Measurements from ENCODE around the gene RNF25. TPM values are rescaled to one million over a fixed set of nuclear protein-coding genes. Genes with fewer than 3 reads are reported as not detected.
A peak's percentile ranks its signal among the peaks of the same experiment; 100 is the strongest.

RNF25 gene
- polyA plus RNA-seq, 2 of the 4 experiments (the other 2 are of a cell fraction): 33.8 to 61.5 TPM

GRCh38 chr2:218720048-218721041 is 48.5 kb upstream of the RNF25 start:
- no peak for FAIRE-seq
- ATAC-seq: no peak
- no peak overlapping the region for H3K27ac ChIP-seq
- no peak overlapping the region for H3K4me2 ChIP-seq
- CTCF ChIA-PET: interaction anchor here (0.6 to 3.3 kb wide), 5 partner anchors 9 to 132 kb away, joined by 4 to 20 read pairs (median 4); partner anchors contain the start of gene TTLL4
- POLR2A ChIA-PET: no interaction called here
- DNase-seq (ENCODE audit: low read depth in 1 of 2, low spot score in 1 of 2): no peak
- TF ChIP-seq JUNB (IDR thresholded peaks at IDR 0.05): no peak
- TF ChIP-seq ZFP36 (IDR thresholded peaks at IDR 0.05; ENCODE audit: borderline replicate concordance, partially characterized antibody): no peak
- TF ChIP-seq EP300 (IDR thresholded peaks at IDR 0.05): no peak
- no peak for TF ChIP-seq HOXB5 (CRISPR knock-in tag; IDR thresholded peaks at IDR 0.05)
- no peak for TF ChIP-seq MAX (IDR thresholded peaks at IDR 0.05)
- no peak for TF ChIP-seq USF2 (IDR thresholded peaks at IDR 0.05)
- TF ChIP-seq NFE2L2 (conservative IDR thresholded peaks at IDR 0.05; ENCODE audit: low read length): no peak
- no peak for TF ChIP-seq HES2 (IDR thresholded peaks at IDR 0.05)
- TF ChIP-seq NPAS2 (CRISPR knock-in tag; IDR thresholded peaks at IDR 0.05; ENCODE audit: borderline replicate concordance): no peak
- 93% methylated on average over 19 of the region's 19 CpGs for WGBS (ENCODE audit: missing lambda C conversion rate)
- H3K4me1 ChIP-seq: peaks cover 16% of the 10 kb centered on the region; the same call in 2 of the 3 replicates
- H3K4me3 ChIP-seq: no peak overlapping the region
- H3K9me3 ChIP-seq: no peaks in the 10 kb centered on the region

GRCh38 chr2:218719457-218719856 is 47.7 kb upstream of the RNF25 start:
- H3K4me1 ChIP-seq: peaks cover 16% of the 10 kb centered on the region; the same call in 2 of the 3 replicates
- no peak for TF ChIP-seq TFCP2L1 (CRISPR knock-in tag; IDR thresholded peaks at IDR 0.05)
- no peak for TF ChIP-seq HES2 (IDR thresholded peaks at IDR 0.05)
- no peak for TF ChIP-seq HEYL (CRISPR knock-in tag; IDR thresholded peaks at IDR 0.05)
- TF ChIP-seq ELK1 (IDR thresholded peaks at IDR 0.05; ENCODE audit: low read depth, low read length): no peak
- TF ChIP-seq ATOH8 (CRISPR knock-in tag; IDR thresholded peaks at IDR 0.05; ENCODE audit: low read depth): no peak
- TF ChIP-seq KDM1A (IDR thresholded peaks at IDR 0.05; ENCODE audit: low read depth): no peak
- no peak for TF ChIP-seq RARB (CRISPR knock-in tag; IDR thresholded peaks at IDR 0.05)
- TF ChIP-seq CHD4 (IDR thresholded peaks at IDR 0.05; ENCODE audit: borderline replicate concordance): no peak
- no peak for TF ChIP-seq NPAS2 (CRISPR knock-in tag; IDR thresholded peaks at IDR 0.05; ENCODE audit: borderline replicate concordance)
- TF ChIP-seq USF2 (IDR thresholded peaks at IDR 0.05): no peak
- TF ChIP-seq EHMT2 (IDR thresholded peaks at IDR 0.05; ENCODE audit: low read depth): no peak
- TF ChIP-seq ZNF302 (CRISPR knock-in tag; IDR thresholded peaks at IDR 0.05): no peak
- no peak for TF ChIP-seq JUNB (IDR thresholded peaks at IDR 0.05)
- no peak for TF ChIP-seq PBX3 (IDR thresholded peaks at IDR 0.05)
- TF ChIP-seq RAD21 (conservative IDR thresholded peaks at IDR 0.05 in 1 of 2, IDR thresholded peaks at IDR 0.05 in 1 of 2): no peak
- no peak for TF ChIP-seq EP300 (IDR thresholded peaks at IDR 0.05)
- no peak for TF ChIP-seq HOXA7 (CRISPR knock-in tag; IDR thresholded peaks at IDR 0.05)
- DNase-seq (ENCODE audit: low read depth in 1 of 2, low spot score in 1 of 2) (no peak), FAIRE-seq (no peak), ATAC-seq (no peak; a peak in 1 of 6 replicates)
- no peak overlapping the region for H3K4me2 ChIP-seq
- CTCF ChIA-PET: interaction anchor here (1.4 kb wide), 1 partner anchor 128 kb away, joined by 4 read pairs; no protein-coding TSS in a partner anchor
- H3K9me3 ChIP-seq: no peaks in the 10 kb centered on the region
- H3K4me3 ChIP-seq: no peak overlapping the region
- POLR2A ChIA-PET: no interaction called here
- 49% methylated on average over 3 of the region's 3 CpGs for WGBS (ENCODE audit: missing lambda C conversion rate)
- 0 out of 6 replicates have a peak overlapping the region, but pooled peaks of 1 of the 2 experiments have one; percentile 21 for H3K27ac ChIP-seq

Data from A549 (cell line).